PC-9 (cell line): ENCODE data around the gene PROC.

ENCODE experiments used
- EZH2 ChIP-seq: fragments of 200-600 bp; sonication (generic); IDR thresholded peaks from 2 replicates; pipeline ENCODE4 v1.8.0; 2017; ENCODE audit warnings: antibody characterized with exemption, low read depth
- TF ChIP-seq, protein P1 (sequence below): fragments of 200-600 bp; sonication (generic); conservative IDR thresholded peaks from 2 replicates; pipeline ENCODE4 v1.6.1; 2017; ENCODE audit warnings: mixed run types, antibody characterized with exemption, mild to moderate bottlenecking, moderate library complexity

DNA sequence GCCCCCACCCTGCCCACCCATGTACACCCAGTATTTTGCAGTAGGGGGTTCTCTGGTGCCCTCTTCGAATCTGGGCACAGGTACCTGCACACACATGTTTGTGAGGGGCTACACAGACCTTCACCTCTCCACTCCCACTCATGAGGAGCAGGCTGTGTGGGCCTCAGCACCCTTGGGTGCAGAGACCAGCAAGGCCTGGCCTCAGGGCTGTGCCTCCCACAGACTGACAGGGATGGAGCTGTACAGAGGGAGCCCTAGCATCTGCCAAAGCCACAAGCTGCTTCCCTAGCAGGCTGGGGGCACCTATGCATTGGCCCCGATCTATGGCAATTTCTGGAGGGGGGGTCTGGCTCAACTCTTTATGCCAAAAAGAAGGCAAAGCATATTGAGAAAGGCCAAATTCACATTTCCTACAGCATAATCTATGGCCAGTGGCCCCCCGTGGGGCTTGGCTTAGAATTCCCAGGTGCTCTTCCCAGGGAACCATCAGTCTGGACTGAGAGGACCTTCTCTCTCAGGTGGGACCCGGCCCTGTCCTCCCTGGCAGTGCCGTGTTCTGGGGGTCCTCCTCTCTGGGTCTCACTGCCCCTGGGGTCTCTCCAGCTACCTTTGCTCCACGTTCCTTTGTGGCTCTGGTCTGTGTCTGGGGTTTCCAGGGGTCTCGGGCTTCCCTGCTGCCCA, 9.3 kb downstream of the PROC start:
- TF ChIP-seq, protein P1, sequence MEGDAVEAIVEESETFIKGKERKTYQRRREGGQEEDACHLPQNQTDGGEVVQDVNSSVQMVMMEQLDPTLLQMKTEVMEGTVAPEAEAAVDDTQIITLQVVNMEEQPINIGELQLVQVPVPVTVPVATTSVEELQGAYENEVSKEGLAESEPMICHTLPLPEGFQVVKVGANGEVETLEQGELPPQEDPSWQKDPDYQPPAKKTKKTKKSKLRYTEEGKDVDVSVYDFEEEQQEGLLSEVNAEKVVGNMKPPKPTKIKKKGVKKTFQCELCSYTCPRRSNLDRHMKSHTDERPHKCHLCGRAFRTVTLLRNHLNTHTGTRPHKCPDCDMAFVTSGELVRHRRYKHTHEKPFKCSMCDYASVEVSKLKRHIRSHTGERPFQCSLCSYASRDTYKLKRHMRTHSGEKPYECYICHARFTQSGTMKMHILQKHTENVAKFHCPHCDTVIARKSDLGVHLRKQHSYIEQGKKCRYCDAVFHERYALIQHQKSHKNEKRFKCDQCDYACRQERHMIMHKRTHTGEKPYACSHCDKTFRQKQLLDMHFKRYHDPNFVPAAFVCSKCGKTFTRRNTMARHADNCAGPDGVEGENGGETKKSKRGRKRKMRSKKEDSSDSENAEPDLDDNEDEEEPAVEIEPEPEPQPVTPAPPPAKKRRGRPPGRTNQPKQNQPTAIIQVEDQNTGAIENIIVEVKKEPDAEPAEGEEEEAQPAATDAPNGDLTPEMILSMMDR, result no peak
- no peak for TF ChIP-seq EZH2
